Hematopoietic multipotent progenitor cell treated with erythropoietin and hydrocortisone succinate and interleukin-3 and kit ligand, for 6 days (in vitro differentiated cells): ENCODE results near the gene NFIL3.
"Not testable (repeated sequence)": the region's sequence is repeated elsewhere in the genome, so short reads cannot be mapped to it uniquely, and the experiment has no call there.

ENCODE experiments used
- DNase-seq: peaks from one replicate; pipeline ENCODE4 v3.0.0-alpha.2; 2015

The NFIL3 gene

DNA sequence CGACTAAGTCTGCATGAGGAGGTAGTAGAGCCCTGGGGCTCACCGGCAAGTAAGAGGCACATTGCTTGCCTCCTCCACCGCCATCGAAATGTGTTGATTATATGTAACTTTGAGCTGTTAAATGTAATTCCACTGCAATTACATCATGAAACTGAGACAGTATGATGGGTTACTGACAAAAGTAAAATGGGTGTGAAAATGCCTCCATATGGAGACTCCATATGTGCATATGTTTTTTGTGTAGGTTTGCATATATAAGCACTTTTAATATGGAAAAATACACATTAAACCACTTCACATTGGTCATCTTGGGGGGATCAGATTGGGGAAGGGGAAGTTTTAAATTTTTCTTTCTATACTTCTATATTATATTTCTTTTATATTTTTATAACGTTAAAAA is 29.8 kb downstream of the NFIL3 start:
- DNase-seq, result no peak

DNA sequence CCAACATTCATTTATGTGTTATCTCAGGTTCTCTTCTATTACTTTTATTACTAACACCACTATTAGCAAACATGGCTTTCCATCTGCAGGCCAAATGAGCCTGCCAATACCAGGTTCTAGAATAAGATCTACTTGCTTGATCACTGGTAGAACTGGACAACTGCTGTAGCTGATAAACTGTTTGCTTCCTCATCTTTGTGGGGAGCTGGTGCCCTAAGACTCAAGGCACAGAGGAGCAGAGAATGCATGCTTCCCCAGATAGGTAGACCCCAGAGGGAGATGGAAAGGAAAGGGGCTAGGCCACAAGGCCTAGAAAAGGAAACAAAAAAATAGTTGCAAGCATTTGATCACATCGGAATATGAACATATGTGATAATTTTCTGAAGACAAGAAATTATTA is 31.2 kb downstream of the NFIL3 start:
- DNase-seq, result peak; percentile 76

DNA sequence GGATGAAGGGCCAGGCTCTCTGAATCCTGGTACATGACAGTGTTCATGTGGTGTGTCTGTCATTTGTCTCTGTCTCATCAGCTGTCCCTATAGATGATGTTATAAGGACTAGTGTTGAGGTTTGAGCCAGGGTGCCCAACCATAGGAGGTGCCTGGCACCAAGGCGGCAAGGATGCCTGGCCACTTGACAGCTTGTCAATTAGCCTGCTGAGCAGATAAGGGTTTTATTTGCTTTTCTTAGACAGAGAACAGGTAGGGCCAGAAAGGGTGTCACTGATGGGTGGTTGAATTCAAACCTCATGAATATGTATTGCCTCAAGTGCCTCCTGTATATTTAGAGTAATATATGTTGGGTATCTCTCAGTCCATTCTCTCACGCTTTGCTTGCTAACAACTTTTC is 31.8 kb downstream of the NFIL3 start:
- DNase-seq, result no peak

DNA sequence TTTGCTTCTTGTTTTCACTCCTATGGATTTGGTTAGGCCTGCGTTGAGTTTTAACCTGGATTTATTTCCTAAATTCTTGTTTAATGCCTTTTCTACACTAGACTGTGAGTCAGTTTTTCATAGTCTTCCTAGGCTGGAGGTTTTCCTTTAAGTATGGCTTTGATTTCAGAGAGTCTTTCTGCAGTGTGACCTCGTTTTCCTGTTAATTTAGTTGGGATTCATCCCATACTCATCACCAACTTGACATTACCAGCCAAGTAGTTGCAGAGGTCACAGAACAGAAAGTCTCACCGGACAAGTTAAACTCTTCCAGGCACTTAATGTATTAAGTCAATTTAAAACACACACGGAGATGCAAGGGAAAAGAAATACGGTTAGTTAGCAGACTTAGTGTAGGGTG is 32.2 kb downstream of the NFIL3 start:
- no peak for DNase-seq

DNA sequence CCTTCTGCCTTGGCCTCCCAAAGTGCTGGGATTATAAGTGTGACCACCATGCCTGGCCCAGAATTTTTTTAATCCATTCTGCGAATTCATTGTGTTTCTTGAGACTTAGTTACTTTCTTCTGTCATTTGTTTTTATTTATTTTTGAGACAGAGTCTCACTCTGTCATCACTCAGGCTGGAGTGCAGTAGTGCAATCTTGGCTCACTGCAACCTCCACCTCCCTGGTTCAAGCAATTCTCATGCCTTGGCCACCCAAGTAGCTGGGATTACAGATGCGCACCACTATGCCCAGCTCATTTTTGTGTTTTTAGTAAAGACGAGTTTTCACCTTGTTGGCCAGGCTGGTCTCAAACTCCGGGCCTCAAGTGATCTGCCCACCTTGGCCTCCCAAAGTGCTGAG is 33.9 kb downstream of the NFIL3 start:
- DNase-seq, result not testable (repeated sequence)

DNA sequence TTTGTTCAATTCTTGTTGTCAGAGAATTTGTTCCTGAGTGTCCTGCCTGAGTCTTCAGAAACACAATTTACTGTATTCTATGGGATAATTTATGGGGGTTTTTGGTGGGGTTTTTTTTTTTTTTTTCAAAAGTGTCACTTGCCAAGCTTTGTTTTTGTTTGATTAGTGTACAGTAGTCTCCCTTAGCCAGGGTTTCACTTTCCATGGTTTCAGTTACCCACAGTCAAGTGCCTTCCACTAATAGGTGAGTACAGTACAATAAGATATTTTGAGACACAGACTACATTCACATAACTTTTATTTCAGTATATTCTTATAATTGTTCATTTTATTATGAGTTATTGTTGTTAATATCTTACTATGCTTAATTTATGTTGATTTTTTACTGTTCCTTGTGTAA is 36.9 kb downstream of the NFIL3 start:
- no peak for DNase-seq

DNA sequence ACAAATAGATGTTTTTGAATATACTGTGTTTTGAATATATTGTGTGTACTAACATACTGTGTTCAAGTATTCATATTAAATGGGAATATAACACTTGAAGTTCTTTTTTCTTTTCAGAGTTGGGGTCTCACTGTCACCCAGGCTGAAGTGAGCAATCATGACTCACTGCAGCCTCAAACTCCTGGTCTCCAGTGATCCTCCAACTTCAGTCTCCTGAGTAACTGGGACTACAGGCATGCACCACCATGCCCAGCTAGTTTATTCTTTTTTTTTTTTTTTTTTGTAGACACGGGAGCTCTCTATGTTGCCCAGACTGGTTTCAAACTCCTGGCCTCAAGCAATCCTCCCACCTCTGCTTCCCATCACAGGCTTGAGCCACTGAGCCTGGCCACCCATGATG is 38.7 kb downstream of the NFIL3 start:
- no peak for DNase-seq

DNA sequence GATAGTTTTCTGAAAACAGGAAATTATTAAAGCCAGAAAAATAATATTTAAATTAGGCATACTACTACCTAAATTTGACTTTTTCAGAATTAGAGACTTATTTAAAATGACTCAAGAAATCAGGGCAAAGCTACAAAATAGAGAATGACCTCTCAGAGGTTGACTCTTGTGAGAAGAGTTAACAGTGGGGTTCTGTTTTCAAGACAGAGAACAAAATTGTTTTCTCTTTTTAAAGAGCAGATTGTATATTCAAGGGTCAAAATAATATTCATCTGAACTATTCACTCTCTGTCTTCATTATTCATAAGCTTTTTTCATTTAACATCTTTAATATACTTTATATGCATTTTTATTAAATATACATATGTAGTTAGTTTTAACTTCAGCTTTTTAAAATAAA is 40.1 kb downstream of the NFIL3 start:
- DNase-seq, result no peak

DNA sequence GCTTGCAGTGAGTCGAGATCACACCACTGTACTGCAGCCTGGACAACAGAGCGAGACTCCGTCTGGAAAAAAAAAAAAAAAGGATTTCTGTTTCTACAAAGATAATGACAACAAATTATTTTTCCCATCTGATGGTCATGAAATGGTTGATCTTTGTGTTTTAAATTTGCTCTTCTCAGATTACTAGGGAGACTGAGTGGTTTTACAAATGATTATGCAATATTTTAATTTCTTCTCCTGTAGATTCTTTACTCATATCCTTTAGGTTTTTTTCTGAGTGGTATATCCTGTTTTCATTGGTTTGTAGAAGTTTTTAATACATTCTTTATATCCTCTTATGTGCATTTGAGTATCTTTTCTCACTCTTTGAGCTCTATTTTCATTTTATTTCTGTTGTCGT is 41.3 kb downstream of the NFIL3 start:
- DNase-seq, result no peak

DNA sequence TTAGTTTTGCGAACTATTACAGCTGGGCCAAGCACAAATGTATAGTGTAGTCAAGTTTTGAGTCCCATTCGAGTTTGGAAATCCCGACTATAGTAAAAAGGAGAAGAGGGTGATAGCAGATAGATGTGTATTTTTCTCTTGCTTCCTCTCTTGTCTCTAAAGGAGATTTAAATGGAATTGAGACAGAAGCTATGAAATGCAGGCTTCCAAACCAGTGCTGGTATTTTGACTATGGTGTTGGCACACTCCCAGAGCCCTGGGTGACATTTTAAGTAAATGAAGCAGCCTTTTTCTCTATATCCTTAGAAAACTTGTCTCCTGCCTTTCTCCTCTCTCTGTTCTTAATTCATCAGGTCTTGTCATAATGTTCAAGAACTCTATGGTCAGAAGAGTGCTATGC is 44.2 kb downstream of the NFIL3 start:
- no peak for DNase-seq

DNA sequence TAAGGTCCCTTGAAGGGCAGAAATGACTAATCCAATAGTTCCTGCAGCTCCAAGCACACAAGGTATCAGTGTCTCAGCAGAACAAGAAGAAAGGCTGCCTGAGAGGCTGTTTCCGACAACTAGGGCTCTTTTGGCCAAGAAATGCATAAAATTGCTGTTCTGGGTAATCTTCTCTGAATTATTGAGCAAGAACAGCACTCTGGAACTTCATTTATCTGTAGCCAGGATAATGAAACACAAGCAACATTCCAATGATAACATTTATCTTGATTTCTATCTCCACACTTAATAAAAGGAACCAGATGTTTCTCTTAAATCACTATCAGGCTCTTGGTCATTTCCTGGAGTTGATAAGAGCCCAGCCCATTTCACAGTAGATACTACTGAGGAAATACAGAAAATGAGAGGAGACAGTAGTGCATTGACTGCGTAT is 44.9 kb downstream of the NFIL3 start:
- DNase-seq, result peak; percentile 39

DNA sequence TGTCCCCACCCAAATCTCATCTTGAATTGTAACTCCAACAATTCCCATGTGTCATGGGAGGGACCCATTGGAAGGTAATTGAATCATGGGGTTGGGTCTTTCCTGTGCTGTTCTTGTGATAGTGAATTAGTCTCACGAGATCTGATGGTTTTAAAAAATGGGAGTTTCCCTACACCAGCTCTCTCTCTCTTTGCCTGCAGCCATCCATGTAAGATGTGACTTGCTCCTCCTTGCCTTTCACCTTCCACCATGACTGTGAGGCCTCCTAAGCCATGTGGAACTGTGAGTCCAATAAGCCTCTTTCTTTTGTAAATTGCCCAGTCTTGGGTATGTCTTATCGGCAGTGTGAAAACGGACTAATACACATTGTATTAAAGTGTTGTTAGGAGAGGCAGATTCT is 45.6 kb downstream of the NFIL3 start:
- DNase-seq, result not testable (repeated sequence)

DNA sequence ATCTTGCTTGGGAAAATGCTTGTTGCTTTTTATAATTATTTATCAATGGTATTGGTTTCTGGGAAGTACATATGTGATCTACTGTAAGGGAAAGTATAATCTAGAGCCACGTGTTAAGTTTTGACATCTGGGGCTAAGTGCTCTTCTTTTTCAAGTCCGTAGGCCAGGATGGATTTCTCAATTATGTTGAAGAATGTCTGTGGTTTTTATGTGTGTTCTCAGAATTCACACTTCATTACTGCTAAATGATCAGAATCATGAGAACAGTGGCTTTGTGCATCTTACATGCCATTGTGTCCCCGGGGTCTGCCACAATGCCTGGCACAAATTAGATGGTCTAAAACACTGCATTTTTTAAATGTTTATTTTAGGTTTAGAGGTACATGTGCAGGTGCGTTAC is 47.4 kb downstream of the NFIL3 start:
- peak; percentile 67 for DNase-seq

DNA sequence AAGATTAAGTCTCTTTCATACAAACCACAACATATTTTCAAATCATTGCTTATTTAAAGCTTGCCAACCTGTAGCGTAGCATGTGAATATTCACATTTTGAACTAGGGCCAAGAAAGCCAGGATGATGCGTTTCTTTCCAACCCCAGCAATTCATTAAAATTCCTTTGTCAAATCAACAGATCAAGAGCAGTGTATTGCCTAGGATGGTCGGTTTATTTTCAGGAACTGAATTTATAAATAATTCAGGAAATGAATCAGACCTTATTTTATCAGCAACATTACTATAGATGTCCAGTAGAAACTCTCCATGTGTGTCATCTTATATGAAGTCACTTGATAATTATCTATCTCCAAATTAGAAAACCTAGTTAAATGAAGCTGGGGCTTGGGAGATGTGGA is 48.7 kb downstream of the NFIL3 start:
- peak; percentile 21 for DNase-seq

DNA sequence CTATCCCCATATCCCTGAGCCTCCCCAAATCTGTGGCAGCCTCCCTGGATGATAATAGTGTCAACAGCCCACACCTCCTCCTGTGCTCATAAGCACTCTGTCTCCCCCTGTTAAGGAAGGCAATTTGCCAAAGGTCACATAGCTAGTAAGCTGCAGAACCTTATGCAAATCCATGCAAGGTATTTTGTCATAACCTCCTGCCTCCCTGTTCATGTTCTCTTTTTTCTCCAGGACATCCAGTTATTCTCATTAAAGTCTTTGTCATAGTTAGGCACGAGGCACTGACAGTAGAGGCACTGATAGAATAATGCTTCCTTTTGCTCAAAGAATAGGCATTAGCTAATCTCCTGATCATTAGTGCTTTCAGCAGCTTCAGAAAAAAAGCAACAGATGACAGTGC is 51.7 kb downstream of the NFIL3 start:
- DNase-seq, result no peak

DNA sequence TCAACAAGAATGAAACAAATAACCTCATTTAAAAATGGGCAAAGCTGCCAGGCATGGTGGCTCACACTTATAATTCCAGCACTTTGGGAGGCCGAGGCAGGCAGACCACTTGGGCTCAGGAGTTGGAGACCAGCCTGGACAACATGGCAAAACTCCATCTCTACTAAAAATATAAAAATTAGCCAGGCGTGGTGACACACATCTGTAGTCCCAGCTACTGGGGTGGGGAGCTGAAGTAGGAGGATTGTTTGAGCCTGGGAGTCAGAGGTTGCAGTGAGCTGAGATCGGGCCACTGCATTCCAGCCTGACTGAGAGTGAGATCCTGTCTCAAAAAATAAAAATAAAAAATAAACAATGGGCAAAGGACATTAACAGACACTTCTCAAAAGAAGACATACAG is 53.6 kb downstream of the NFIL3 start:
- not testable (repeated sequence) for DNase-seq

DNA sequence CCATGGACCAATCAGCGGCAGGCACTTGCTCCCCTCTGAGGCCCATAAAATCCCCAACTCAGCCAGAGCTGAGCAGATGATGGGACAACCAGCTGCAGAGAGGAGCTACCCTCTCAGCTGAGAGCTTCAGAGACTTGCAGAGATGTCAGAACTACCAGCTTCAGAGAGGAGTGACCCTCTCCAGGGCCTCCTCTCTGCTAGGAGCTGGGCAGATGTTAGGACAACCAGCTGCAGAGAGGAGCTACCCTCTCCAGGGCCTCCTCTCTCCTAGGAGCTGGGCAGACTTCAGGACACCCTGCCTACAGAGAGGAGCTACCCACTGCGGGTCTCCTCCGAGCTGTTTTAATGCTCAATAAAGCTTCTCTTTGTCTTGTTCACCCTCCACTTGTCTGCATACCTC is 58.9 kb downstream of the NFIL3 start:
- no peak for DNase-seq

DNA sequence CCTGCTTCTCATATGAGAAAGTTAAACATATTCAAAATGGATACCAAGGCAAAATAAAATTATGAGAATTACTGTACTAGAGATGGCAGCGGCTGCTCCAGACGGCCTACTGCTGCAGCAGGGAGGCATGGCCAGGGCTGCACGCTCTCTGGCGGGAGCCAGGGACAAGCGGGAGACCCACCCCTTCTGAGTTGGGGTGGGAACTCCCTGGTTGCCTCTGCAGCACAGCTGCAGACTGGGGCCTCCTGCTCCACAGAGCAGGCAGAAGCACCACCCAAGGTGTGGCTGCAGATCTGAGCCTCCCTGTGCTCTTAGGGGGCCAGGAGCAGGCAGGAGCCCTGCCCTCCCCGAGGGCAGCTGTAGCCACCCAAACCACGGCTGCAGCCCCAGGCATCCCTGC is 59.6 kb downstream of the NFIL3 start:
- no peak for DNase-seq

DNA sequence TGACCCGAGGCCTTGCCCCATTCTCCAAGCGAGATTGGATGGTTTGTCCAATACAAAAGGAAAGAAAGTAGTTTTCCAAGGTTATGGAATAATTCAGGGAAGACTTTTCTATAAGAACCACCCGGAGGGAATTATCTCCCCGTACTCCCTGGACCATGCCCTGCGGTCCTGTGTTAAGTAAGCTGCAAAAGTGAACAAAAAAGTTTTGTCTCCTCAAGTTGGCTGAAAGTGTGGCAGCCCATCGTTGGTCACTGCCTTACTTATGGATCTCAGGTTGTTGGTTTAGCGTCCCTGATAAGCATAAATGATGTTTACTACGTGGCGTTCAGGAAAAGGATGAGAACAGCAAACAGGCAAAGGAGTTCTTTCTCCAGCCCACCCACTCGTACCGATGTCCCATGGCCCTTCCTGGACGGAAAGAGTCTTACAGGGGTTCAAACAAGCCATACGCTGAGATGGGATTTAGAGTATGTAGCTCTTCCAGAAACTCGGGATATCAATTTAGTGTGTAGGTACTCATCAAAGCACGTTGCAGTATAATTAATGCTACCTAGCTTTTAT is 61.5 kb downstream of the NFIL3 start:
- DNase-seq, result no peak

DNA sequence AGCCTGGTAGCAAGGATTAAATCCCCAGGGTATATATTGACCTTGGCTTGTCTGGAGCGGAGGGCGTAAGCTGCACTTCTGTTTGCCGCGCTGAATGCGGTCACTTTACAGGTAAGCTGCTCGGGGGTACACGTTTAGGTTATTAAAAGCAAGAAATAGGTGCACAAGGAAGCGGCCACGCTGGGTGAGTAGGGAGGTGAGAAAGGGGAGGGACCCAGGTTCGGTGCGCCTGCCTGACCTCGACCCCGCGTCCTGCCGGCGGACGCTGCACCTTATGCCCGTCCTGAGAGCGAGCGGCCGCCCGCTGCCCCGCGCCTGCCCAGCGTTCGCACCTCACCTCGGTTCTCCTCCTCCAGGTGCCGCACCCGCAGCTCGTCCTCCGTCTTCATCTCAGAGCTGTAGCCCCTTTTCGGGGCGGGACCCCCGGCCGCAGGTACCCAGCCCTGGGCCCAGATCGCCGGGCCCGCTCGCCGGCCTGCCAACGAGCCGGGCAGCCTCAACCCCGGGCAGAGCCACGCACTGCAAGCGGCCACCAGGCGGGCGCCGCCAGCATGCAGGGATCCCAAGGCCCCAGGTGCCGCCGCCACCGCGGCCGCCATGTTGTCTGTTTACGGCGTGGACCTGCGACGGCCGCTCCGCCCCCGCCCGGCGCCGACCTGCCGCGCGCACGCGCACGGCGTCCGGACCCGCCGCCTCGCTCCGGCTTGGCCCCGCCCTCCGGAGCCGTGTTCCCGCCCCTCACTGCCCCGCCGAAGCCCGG is 62.2 kb downstream of the NFIL3 start, which contains the start of gene AUH:
AUH (minus strand) TSS at position 628 of the 760 bp plus-strand sequence; CDS start at position 599, 29 bp downstream.
- DNase-seq, result peak; percentile 89

DNA sequence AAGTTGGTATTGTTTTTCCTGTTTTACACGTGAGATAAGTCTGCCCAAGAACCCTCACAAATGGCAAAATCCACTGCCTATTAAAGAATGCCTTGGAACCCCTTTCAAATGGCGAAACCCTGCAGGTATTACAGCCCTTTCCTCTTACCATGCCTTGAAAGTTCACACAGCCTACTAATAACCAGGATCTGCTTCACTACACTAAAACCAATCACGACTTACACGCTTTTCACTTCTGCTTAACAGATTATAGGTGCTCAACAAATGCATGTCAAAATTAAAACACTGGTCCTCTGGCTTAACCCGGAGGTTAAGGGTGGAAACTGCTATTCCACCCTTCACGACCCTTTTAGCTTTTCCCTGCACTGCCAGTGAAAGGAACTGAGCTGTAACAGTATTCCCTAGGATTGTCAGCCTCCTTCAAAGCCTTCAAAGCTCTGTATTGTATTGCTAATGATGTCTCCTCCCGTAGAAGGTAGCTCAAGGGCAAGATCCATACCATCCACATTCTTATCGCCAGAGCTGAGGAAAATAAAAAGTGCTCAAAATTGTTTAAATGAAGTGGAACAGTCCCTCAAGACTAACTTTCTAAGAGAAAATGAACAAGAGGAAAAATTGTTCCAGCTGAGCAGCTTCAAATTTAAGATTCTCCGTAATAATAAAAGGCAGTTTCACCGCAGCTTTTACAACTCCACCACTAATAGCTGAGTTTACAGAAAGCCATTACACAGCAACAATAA is 62.9 kb downstream of the NFIL3 start:
- peak; percentile 14 for DNase-seq

DNA sequence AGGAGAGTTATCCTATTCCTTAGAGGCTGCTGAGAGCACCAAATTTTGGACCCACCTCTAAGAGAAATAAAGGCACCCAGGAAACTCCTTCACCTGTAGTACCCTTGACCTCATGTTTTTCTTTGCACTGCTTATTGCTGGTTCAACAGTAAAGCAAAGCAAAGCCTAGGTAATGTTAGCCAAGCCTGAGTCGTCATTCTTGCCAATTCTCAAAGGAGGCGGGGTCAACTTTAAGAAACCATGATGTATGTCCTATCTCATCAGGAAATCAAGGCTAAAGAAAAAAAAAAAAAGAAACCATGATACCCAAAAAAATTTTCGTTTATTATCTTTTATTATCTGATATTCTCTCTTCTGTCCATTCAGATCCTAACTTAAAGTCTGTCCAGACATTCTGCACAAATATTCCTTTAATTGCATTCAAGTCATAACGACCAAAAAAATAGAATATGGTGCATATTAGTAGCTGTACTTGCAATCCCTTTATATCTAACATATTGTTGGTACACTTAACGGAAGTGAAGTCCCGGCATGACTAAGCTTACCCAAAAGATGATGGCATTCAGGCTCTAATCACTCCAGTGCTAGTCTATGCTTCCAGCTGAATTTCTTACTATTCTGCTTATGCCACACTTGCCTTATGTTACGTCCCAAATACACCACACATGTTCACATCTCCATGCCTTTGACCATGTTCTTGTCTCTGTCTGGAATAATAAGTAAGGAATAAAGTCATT is 63.7 kb downstream of the NFIL3 start:
- DNase-seq, result peak; percentile 37

DNA sequence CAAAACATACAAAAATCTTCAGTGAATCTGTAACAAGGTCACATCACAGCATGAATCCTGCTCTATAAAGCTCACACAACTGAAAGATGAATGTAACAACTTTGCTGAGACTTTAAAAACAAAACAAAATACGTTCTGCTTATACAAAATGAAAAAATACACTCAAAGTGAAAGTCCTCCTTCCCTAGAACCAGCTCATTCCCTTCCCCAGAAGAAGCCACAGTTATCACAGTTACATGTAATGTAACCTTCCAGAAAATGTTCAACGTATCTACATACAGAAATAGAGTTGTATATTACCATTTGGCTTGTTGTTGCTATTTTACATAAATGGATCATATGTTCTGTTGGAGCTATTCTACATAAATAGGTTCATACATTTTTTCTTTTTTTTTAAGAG is 64.5 kb downstream of the NFIL3 start:
- DNase-seq, result no peak
